Activated CD4-positive, CD25-positive, alpha-beta regulatory T cell (primary cell): ENCODE results near the gene CLCN1.
"Not testable (repeated sequence)": the region's sequence is repeated elsewhere in the genome, so short reads cannot be mapped to it uniquely, and the experiment has no call there.

ENCODE experiments used
- DNase-seq, 4 experiments: peaks; one replicate each; lab custom pipeline; 2025; lab: John Stamatoyannopoulos, UW

The CLCN1 gene

GRCh38 chr7:143384661-143385631, 69.0 kb downstream of the CLCN1 start:
- no peak for DNase-seq

GRCh38 chr7:143385891-143386781, 70.2 kb downstream of the CLCN1 start:
- DNase-seq: no peak

GRCh38 chr7:143387156-143387975, 71.5 kb downstream of the CLCN1 start:
- DNase-seq: no peak

- DNase-seq: no peak
Measured at GRCh38 chr7:143388051-143388450, 72.1 kb downstream of the CLCN1 start.

- no peak for DNase-seq
Measured at GRCh38 chr7:143388491-143389101, 72.7 kb downstream of the CLCN1 start.

GRCh38 chr7:143389316-143390103, 73.6 kb downstream of the CLCN1 start:
- DNase-seq: no peak

GRCh38 chr7:143390104-143390772, 74.3 kb downstream of the CLCN1 start:
- no peak for DNase-seq

GRCh38 chr7:143390773-143391317, 74.9 kb downstream of the CLCN1 start:
- no peak for DNase-seq

- DNase-seq: no peak
Measured at GRCh38 chr7:143391462-143392404, 75.8 kb downstream of the CLCN1 start.

GRCh38 chr7:143392427-143392826, 76.5 kb downstream of the CLCN1 start:
- DNase-seq: not testable (repeated sequence)

- DNase-seq: no peak
Measured at GRCh38 chr7:143392875-143393266, 77.0 kb downstream of the CLCN1 start.

- no peak for DNase-seq
Measured at GRCh38 chr7:143393267-143394041, 77.5 kb downstream of the CLCN1 start.

GRCh38 chr7:143394068-143394467, 78.2 kb downstream of the CLCN1 start:
- no peak for DNase-seq

- DNase-seq: no peak
Measured at GRCh38 chr7:143394777-143395176, 78.9 kb downstream of the CLCN1 start.

- DNase-seq: no peak
Measured at GRCh38 chr7:143395187-143396149, 79.6 kb downstream of the CLCN1 start.

- no peak for DNase-seq
Measured at GRCh38 chr7:143396182-143396581, 80.3 kb downstream of the CLCN1 start.
